IMR-90 (cell line): ENCODE measurements around the gene NAT14. TPM values are rescaled to one million over a fixed set of nuclear protein-coding genes. Genes with fewer than 3 reads are reported as not detected.
A peak's percentile ranks its signal among the peaks of the same experiment; 100 is the strongest.

Experiments
- ATAC-seq: fragments of 200-7000 bp; cut with Tn5 transposase; 2 replicates; pipeline ENCODE4 v1.9.1; 2020; ENCODE audit warnings: low read depth, mild to moderate bottlenecking, moderate library complexity
- BruUV-seq: library from RNA; stranded (reverse); fragments of 400-500 nt; replicated peaks from 2 replicates; lab custom pipeline; 2021; lab: Mats Ljungman, UMichigan
- CTCF ChIA-PET: fragments of 300-600 bp; formaldehyde crosslinking; extraction: SDS; loops from one replicate; lab custom pipeline; 2021; ENCODE audit warnings: antibody characterized with exemption; lab: Yijun Ruan, JAX
- POLR2A ChIA-PET: fragments of 300-600 bp; sonication (Branson Sonifier 250); formaldehyde crosslinking; loops from one replicate; lab custom pipeline; 2022; ENCODE audit warnings: antibody characterized with exemption; ENCODE audit not compliant: unreplicated experiment; lab: Charles Lee
- DNase-seq: peaks from one replicate; pipeline ENCODE4 v3.0.0; 2013
- H2AFZ ChIP-seq: replicated peaks from 2 replicates; pipeline ENCODE3; 2013; ENCODE audit warnings: low read length, mild to moderate bottlenecking; ENCODE audit not compliant: poor library complexity
- H2AK5ac ChIP-seq: 2 replicates; pipeline ENCODE4 v1.6.1; 2013; ENCODE audit warnings: low read depth, low read length, inconsistent platforms
- H2AK9ac ChIP-seq: replicated peaks from 2 replicates; pipeline ENCODE3; 2013; ENCODE audit warnings: mild to moderate bottlenecking, low read depth, low read length, moderate library complexity; ENCODE audit not compliant: poor library complexity
- H2BK120ac ChIP-seq: 2 replicates; pipeline ENCODE4 v1.6.1; 2013; ENCODE audit warnings: low read depth, low read length, inconsistent platforms
- H2BK15ac ChIP-seq: 3 replicates; pipeline ENCODE4 v1.6.1; 2013; ENCODE audit warnings: low read depth, low read length, inconsistent platforms
- H2BK20ac ChIP-seq: 2 replicates; pipeline ENCODE4 v1.6.1; 2013; ENCODE audit warnings: low read depth, mild to moderate bottlenecking, inconsistent platforms, low read length, moderate library complexity
- H2BK5ac ChIP-seq: 2 replicates; pipeline ENCODE4 v1.6.1; 2013; ENCODE audit warnings: mild to moderate bottlenecking, low read depth, low read length, inconsistent platforms; ENCODE audit not compliant: poor library complexity, severe bottlenecking
- H3K14ac ChIP-seq: replicated peaks from 2 replicates; pipeline ENCODE4 v1.6.1; 2013; ENCODE audit warnings: low read depth, low read length, inconsistent platforms
- H3K18ac ChIP-seq: 2 replicates; pipeline ENCODE4 v1.6.1; 2013; ENCODE audit warnings: low read depth, low read length, control low read depth
- H3K23ac ChIP-seq: 2 replicates; pipeline ENCODE4 v1.6.1; 2013; ENCODE audit warnings: low read depth, low read length, inconsistent platforms
- H3K27ac ChIP-seq: 2 replicates; pipeline ENCODE4 v1.5.1; 2013; ENCODE audit warnings: mild to moderate bottlenecking, control low read depth, low read length; ENCODE audit not compliant: insufficient read depth
- H3K27me3 ChIP-seq: 2 replicates; pipeline ENCODE4 v1.6.1; 2013; ENCODE audit warnings: low read length; ENCODE audit not compliant: control insufficient read depth, insufficient read depth
- H3K36me3 ChIP-seq: 2 replicates; pipeline ENCODE4 v1.6.1; 2013; ENCODE audit warnings: low read length, mixed read lengths; ENCODE audit not compliant: control insufficient read depth, insufficient read depth
- H3K4ac ChIP-seq: 2 replicates; pipeline ENCODE4 v1.6.1; 2013; ENCODE audit warnings: low read depth, low read length, inconsistent platforms
- H3K4me1 ChIP-seq: 2 replicates; pipeline ENCODE4 v1.6.1; 2013; ENCODE audit warnings: low read length, mixed read lengths; ENCODE audit not compliant: control insufficient read depth, insufficient read depth
- H3K4me2 ChIP-seq: 2 replicates; pipeline ENCODE4 v1.6.1; 2013; ENCODE audit warnings: low read depth, mild to moderate bottlenecking, control low read depth, low read length, moderate library complexity
- H3K4me3 ChIP-seq: 2 replicates; pipeline ENCODE4 v1.5.1; 2013; ENCODE audit warnings: low read depth, mild to moderate bottlenecking, control low read depth, low read length, moderate library complexity; ENCODE audit not compliant: insufficient read depth
- H3K56ac ChIP-seq: 2 replicates; pipeline ENCODE4 v1.6.1; 2013; ENCODE audit warnings: low read length, inconsistent platforms; ENCODE audit not compliant: insufficient read depth; ENCODE audit errors: extremely low read depth
- H3K79me1 ChIP-seq, 2 experiments: 2 replicates each; pipeline ENCODE4 v1.6.1; 2013; ENCODE audit warnings: low read length in 2 of 2, inconsistent platforms in 1 of 2, low read depth in 1 of 2
- H3K9ac ChIP-seq: 2 replicates; pipeline ENCODE4 v1.6.1; 2013; ENCODE audit warnings: low read depth, low read length, control low read depth
- H3K9me1 ChIP-seq: 2 replicates; pipeline ENCODE4 v1.6.1; 2013; ENCODE audit warnings: low read length, inconsistent platforms; ENCODE audit not compliant: insufficient read depth
- H3K9me3 ChIP-seq: 2 replicates; pipeline ENCODE4 v1.6.1; 2013; ENCODE audit warnings: low read length; ENCODE audit not compliant: control insufficient read depth, insufficient read depth
- H4K20me1 ChIP-seq: 2 replicates; pipeline ENCODE4 v1.6.1; 2013; ENCODE audit warnings: low read length, inconsistent platforms; ENCODE audit not compliant: insufficient read depth
- H4K5ac ChIP-seq: 2 replicates; pipeline ENCODE4 v1.6.1; 2013; ENCODE audit warnings: mild to moderate bottlenecking, low read depth, low read length, control low read depth
- H4K8ac ChIP-seq, 2 experiments: 2 replicates each; pipeline ENCODE4 v1.6.1; 2013; ENCODE audit warnings: low read depth in 2 of 2, low read length in 2 of 2, control low read depth in 1 of 2, inconsistent platforms in 1 of 2
- H4K91ac ChIP-seq: 2 replicates; pipeline ENCODE4 v1.6.1; 2013; ENCODE audit warnings: low read depth, low read length, inconsistent platforms; ENCODE audit not compliant: insufficient read depth
- CEBPB ChIP-seq: IDR thresholded peaks from 2 replicates; pipeline ENCODE4 v1.6.1; 2012; ENCODE audit warnings: low read depth, low read length, improper control_type of control experiment
- FOS ChIP-seq: fragments of 150-350 bp; IDR thresholded peaks from 2 replicates; pipeline ENCODE4 v1.6.1; 2016; ENCODE audit warnings: low read depth, low read length
- MAFK ChIP-seq: IDR thresholded peaks from 2 replicates; pipeline ENCODE4 v1.6.1; 2012; ENCODE audit warnings: low read depth, low read length, improper control_type of control experiment
- MXI1 ChIP-seq: IDR thresholded peaks from 2 replicates; pipeline ENCODE4 v1.6.1; 2012; ENCODE audit warnings: low read depth, mild to moderate bottlenecking, low read length, moderate library complexity, borderline replicate concordance
- NFE2L2 ChIP-seq: fragments of 150-350 bp; IDR thresholded peaks from 2 replicates; pipeline ENCODE4 v1.6.1; 2016; ENCODE audit warnings: low read depth, mild to moderate bottlenecking, low read length
- POLR2A ChIP-seq: IDR thresholded peaks from 2 replicates; pipeline ENCODE4 v1.6.1; 2012; ENCODE audit warnings: mild to moderate bottlenecking, low read depth, low read length
- RAD21 ChIP-seq: IDR thresholded peaks from 2 replicates; pipeline ENCODE4 v1.6.1; 2012; ENCODE audit warnings: low read length, improper control_type of control experiment
- RCOR1 ChIP-seq: IDR thresholded peaks from 2 replicates; pipeline ENCODE4 v1.6.1; 2012; ENCODE audit warnings: mild to moderate bottlenecking, low read length, improper control_type of control experiment; ENCODE audit not compliant: insufficient replicate concordance
- RFX5 ChIP-seq: IDR thresholded peaks from 2 replicates; pipeline ENCODE4 v1.8.0; 2012; ENCODE audit warnings: low read depth, mild to moderate bottlenecking, low read length, moderate library complexity
- SMC3 ChIP-seq: fragments of 150-350 bp; IDR thresholded peaks from 2 replicates; pipeline ENCODE4 v1.6.1; 2016; ENCODE audit warnings: low read depth, mild to moderate bottlenecking, antibody characterized with exemption, low read length, moderate library complexity
- WGBS, 2 experiments: methylation state at CpG; one replicate each; pipeline versions ENCODE4 v1.1.5 to v1.1.7; 2013; ENCODE audit warnings: missing lambda C conversion rate in 2 of 2; ENCODE audit not compliant: insufficient read length in 1 of 2; ENCODE audit errors: extremely low coverage in 2 of 2; 5-methylcytosine and 5-hydroxymethylcytosine counted together
- dilution Hi-C: fragments of 300-500 bp; cut with HindIII; formaldehyde crosslinking; loops from one replicate; pipeline ENCODE4 v1.14.3; 2018; ENCODE audit warnings: low sequenced_read_pairs; ENCODE audit not compliant: unreplicated experiment
- in situ Hi-C: fragments of 300-500 bp; cut with MboI; formaldehyde crosslinking; loops from 3 replicates; pipeline ENCODE4 v1.14.3; 2019; ENCODE audit warnings: low sequenced_read_pairs, inconsistent platforms, mixed read lengths
- intact Hi-C: fragments of 100-400 bp; cut with micrococcal nuclease; formaldehyde crosslinking; loops from 2 replicates; pipeline ENCODE4 v1.10.0; 2022
- polyA plus RNA-seq, 3 experiments: library from polyadenylated mRNA; depleted of rRNA; stranded (reverse); fragments of >200 nt; gene quantifications; 2 replicates each; pipeline ENCODE4 v1.2.3, GENCODE V29; 2012; ENCODE audit warnings: low replicate concordance in 1 of 3
- total RNA-seq: library from RNA; depleted of rRNA; stranded (reverse); fragments of >200 nt; gene quantifications from 2 replicates; pipeline ENCODE4 v1.2.3, GENCODE V29; 2012
- TF ChIP-seq, protein P1 (sequence below): fragments of 150-350 bp; IDR thresholded peaks from 2 replicates; pipeline ENCODE4 v1.6.1; 2016; ENCODE audit warnings: low read depth, mild to moderate bottlenecking, low read length, moderate library complexity, borderline replicate concordance
- TF ChIP-seq, protein P2 (sequence below): fragments of 150-350 bp; IDR thresholded peaks from 2 replicates; pipeline ENCODE4 v1.6.1; 2017; ENCODE audit warnings: mild to moderate bottlenecking, antibody characterized with exemption, low read length, low read depth
- TF ChIP-seq, protein P3 (sequence below): conservative IDR thresholded peaks from 2 replicates; pipeline ENCODE4 v1.5.1; 2012; ENCODE audit warnings: mild to moderate bottlenecking, low read depth, low read length, improper control_type of control experiment

NAT14 gene
- total and polyA plus RNA-seq, 2 of the 4 experiments (the other 2 are of a cell fraction): 4.3 to 41.2 TPM

DNA sequence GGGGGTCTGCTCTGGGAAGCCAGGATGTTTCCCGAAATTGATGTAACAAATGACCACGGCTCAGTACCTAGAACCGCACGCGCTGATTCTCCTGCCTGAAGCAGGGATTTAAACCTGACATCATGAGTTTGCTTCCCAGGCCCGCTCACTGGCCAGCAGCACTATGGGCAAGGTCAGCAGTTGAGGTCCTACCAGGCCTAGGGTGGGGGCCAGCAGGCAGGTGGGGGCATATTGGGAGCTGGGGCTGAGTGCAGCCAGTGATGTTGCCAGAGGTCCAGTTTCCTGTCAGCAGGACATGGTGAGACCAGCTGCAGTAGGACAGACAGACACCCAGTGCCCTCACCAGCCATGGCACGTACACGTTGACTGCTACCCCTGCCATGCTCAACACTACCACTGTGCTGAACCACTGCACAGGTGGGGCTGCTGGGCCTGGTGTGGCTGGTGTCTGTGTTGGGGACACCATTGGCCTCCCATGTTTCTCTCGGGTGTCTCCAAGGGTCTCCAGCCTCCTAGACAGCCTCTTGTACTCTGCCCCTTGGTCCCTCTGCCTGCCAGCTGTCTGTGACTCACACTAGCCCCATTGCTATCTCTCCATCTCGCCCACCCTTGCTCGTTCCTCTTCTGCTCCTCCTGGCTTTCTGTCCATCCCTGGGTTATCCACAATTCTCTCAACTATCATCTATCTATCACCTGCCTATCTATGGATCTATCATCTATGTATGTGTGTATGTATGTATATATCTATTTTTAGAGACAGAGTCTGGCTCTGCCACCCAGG is 19.3 kb upstream of the NAT14 start:
- no peak for ATAC-seq
- H2BK5ac ChIP-seq: no peak overlapping the region
- no TSS peak for BruUV-seq
- no peak overlapping the region for H4K5ac ChIP-seq
- H3K23ac ChIP-seq: no peak overlapping the region
- peak overlapping the region; percentile 40; the same call in 1 of the 2 replicates for H2AK5ac ChIP-seq
- H3K79me1 ChIP-seq: peaks cover 5 to 12% of the 10 kb centered on the region in 2 experiments; a peak in 3 of 4 replicates
- TF ChIP-seq RCOR1 (no peak), NFE2L2 (no peak), FOS (no peak), RAD21 (no peak), SMC3 (no peak), POLR2A (no peak), CEBPB (no peak), RFX5 (no peak), MXI1 (no peak), MAFK (no peak)
- TF ChIP-seq, protein P1, sequence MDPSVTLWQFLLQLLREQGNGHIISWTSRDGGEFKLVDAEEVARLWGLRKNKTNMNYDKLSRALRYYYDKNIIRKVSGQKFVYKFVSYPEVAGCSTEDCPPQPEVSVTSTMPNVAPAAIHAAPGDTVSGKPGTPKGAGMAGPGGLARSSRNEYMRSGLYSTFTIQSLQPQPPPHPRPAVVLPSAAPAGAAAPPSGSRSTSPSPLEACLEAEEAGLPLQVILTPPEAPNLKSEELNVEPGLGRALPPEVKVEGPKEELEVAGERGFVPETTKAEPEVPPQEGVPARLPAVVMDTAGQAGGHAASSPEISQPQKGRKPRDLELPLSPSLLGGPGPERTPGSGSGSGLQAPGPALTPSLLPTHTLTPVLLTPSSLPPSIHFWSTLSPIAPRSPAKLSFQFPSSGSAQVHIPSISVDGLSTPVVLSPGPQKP: no peak
- TF ChIP-seq, protein P2, sequence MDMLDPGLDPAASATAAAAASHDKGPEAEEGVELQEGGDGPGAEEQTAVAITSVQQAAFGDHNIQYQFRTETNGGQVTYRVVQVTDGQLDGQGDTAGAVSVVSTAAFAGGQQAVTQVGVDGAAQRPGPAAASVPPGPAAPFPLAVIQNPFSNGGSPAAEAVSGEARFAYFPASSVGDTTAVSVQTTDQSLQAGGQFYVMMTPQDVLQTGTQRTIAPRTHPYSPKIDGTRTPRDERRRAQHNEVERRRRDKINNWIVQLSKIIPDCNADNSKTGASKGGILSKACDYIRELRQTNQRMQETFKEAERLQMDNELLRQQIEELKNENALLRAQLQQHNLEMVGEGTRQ: no peak
- TF ChIP-seq, protein P3, sequence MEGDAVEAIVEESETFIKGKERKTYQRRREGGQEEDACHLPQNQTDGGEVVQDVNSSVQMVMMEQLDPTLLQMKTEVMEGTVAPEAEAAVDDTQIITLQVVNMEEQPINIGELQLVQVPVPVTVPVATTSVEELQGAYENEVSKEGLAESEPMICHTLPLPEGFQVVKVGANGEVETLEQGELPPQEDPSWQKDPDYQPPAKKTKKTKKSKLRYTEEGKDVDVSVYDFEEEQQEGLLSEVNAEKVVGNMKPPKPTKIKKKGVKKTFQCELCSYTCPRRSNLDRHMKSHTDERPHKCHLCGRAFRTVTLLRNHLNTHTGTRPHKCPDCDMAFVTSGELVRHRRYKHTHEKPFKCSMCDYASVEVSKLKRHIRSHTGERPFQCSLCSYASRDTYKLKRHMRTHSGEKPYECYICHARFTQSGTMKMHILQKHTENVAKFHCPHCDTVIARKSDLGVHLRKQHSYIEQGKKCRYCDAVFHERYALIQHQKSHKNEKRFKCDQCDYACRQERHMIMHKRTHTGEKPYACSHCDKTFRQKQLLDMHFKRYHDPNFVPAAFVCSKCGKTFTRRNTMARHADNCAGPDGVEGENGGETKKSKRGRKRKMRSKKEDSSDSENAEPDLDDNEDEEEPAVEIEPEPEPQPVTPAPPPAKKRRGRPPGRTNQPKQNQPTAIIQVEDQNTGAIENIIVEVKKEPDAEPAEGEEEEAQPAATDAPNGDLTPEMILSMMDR: no peak
- H3K4me3 ChIP-seq: no peak overlapping the region
- ChIA-PET CTCF (no interaction called here), POLR2A (no interaction called here)
- peak overlapping the region; percentile 23 for H2AK9ac ChIP-seq
- H3K9me1 ChIP-seq: peaks cover 4% of the 10 kb centered on the region; the same call in 1 of the 2 replicates
- no peaks in the 10 kb centered on the region for H3K9me3 ChIP-seq
- dilution Hi-C loops: no loop called here
- no peak overlapping the region for H3K9ac ChIP-seq
- 0 out of 2 replicates have a peak, but pooled peaks cover under 1% of the 10 kb centered on the region for H4K20me1 ChIP-seq
- H2BK15ac ChIP-seq: no peak overlapping the region
- H2AFZ ChIP-seq: no peak overlapping the region
- no peak for DNase-seq
- WGBS, 2 experiments: 87% methylated on average over 5 of the region's 11 CpGs; no CpG with 5 or more reads in 1 of the 2 experiments
- intact Hi-C loops: no loop called here
- no peak overlapping the region for H2BK20ac ChIP-seq
- in situ Hi-C loops: no loop called here
- no peak overlapping the region for H3K4ac ChIP-seq
- no peak overlapping the region for H4K8ac ChIP-seq
- no peak overlapping the region for H2BK120ac ChIP-seq
- no peaks in the 10 kb centered on the region for H3K36me3 ChIP-seq
- no peak overlapping the region for H3K56ac ChIP-seq
- no peak overlapping the region for H4K91ac ChIP-seq
- peaks cover 8% of the 10 kb centered on the region for H3K4me1 ChIP-seq
- H3K4me2 ChIP-seq: no peak overlapping the region
- no peak overlapping the region for H3K14ac ChIP-seq
- H3K18ac ChIP-seq: no peak overlapping the region
- no peak overlapping the region for H3K27ac ChIP-seq
- no peaks in the 10 kb centered on the region for H3K27me3 ChIP-seq
